Measurements from ENCODE around the gene TEX30. TPM values are rescaled to one million over a fixed set of nuclear protein-coding genes. Genes with fewer than 3 reads are reported as not detected.

Gene TEX30
- polyA plus RNA-seq, 1 donor (not counting 4 experiments of a cell fraction or from before 2014, with no cell fraction given) = 16.9 TPM

- dilution Hi-C loops (cut with MboI; ENCODE audit: extremely low pct_ligation_motif_present, low sequenced_read_pairs) = no loop called here
- no peak overlapping the region for H3K9ac ChIP-seq (ENCODE audit: control insufficient read depth, extremely low read depth, insufficient read depth, low read length)
- H4K20me1 ChIP-seq (ENCODE audit: control insufficient read depth, extremely low read depth, insufficient read depth, low read length) = no peaks in the 10 kb centered on the region
- no peaks in the 10 kb centered on the region for H3K79me2 ChIP-seq (ENCODE audit: control insufficient read depth, insufficient read depth, low read length)
- H3K27me3 ChIP-seq (ENCODE audit: control insufficient read depth, extremely low read depth, insufficient read depth, low read length) = no peaks in the 10 kb centered on the region
- no peak overlapping the region for H3K4me3 ChIP-seq (ENCODE audit: control insufficient read depth in 2 of 3, extremely low read depth in 1 of 3, insufficient read depth in 2 of 3, low read depth in 1 of 3, low read length in 3 of 3)
- H3K9me1 ChIP-seq (ENCODE audit: control insufficient read depth, extremely low read depth, insufficient read depth, low read length) = no peaks in the 10 kb centered on the region
- H3K27ac ChIP-seq (ENCODE audit: control insufficient read depth, insufficient read depth, low read length) = no peak overlapping the region
- no peak for TF ChIP-seq EZH2 (IDR thresholded peaks at IDR 0.05; ENCODE audit: low read length)
- TF ChIP-seq, protein P1, sequence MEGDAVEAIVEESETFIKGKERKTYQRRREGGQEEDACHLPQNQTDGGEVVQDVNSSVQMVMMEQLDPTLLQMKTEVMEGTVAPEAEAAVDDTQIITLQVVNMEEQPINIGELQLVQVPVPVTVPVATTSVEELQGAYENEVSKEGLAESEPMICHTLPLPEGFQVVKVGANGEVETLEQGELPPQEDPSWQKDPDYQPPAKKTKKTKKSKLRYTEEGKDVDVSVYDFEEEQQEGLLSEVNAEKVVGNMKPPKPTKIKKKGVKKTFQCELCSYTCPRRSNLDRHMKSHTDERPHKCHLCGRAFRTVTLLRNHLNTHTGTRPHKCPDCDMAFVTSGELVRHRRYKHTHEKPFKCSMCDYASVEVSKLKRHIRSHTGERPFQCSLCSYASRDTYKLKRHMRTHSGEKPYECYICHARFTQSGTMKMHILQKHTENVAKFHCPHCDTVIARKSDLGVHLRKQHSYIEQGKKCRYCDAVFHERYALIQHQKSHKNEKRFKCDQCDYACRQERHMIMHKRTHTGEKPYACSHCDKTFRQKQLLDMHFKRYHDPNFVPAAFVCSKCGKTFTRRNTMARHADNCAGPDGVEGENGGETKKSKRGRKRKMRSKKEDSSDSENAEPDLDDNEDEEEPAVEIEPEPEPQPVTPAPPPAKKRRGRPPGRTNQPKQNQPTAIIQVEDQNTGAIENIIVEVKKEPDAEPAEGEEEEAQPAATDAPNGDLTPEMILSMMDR (optimal IDR thresholded peaks at IDR 0.05 in 1 of 3, IDR thresholded peaks at IDR 0.05 in 1 of 3, conservative IDR thresholded peaks at IDR 0.05 in 1 of 3; ENCODE audit: extremely low read depth in 1 of 3, insufficient read depth in 2 of 3, low read length in 3 of 3) = no peak
- no peak overlapping the region for H3K4me2 ChIP-seq (ENCODE audit: control insufficient read depth, extremely low read depth, insufficient read depth, low read depth, low read length)
- H3K4me1 ChIP-seq (ENCODE audit: control insufficient read depth, extremely low read depth, insufficient read depth, low read length) = no peaks in the 10 kb centered on the region
- no peaks in the 10 kb centered on the region for H3K36me3 ChIP-seq (ENCODE audit: control insufficient read depth in 2 of 2, extremely low read depth in 1 of 2, insufficient read depth in 2 of 2, low read length in 2 of 2)
- no peaks in the 10 kb centered on the region for H3K9me3 ChIP-seq (ENCODE audit: control insufficient read depth, low read depth, low read length)
- FAIRE-seq = no peak
- no peak overlapping the region for H2AFZ ChIP-seq (ENCODE audit: control insufficient read depth, low read length)
- DNase-seq (ENCODE audit: low read depth, low spot score) = no peak
Measured at GRCh38 chr13:102751886-102752285, 21.7 kb downstream of the TEX30 start.

DNA sequence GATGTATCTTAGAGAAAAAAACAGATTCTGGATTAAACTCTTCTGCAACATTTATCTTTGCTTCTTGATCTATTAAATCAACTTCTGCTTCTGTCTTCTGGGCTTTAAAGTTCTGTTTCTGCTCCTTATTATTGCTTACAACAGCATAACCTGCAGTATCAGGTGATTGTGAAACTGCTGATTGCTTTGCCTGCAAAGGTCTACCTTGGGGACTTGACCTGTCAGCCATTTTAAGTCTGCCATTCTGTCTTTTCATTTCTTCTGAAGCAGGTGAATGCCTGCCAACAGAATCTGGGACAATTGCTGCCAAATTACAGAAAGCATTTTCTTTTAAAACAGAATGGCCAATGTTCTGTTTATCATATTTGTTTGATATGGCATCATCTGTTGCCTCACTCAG, 31.1 kb downstream of the TEX30 start:
- Histone ChIP-seq H3K27ac (ENCODE audit: control insufficient read depth, insufficient read depth, low read length) (no peak overlapping the region), H4K20me1 (ENCODE audit: control insufficient read depth, extremely low read depth, insufficient read depth, low read length) (no peaks in the 10 kb centered on the region), H3K4me2 (ENCODE audit: control insufficient read depth, extremely low read depth, insufficient read depth, low read depth, low read length) (no peak overlapping the region), H3K4me3 (ENCODE audit: control insufficient read depth in 2 of 3, extremely low read depth in 1 of 3, insufficient read depth in 2 of 3, low read depth in 1 of 3, low read length in 3 of 3) (no peak overlapping the region), H3K27me3 (ENCODE audit: control insufficient read depth, extremely low read depth, insufficient read depth, low read length) (peaks cover 7% of the 10 kb centered on the region), H3K9ac (ENCODE audit: control insufficient read depth, extremely low read depth, insufficient read depth, low read length) (no peak overlapping the region), H3K4me1 (ENCODE audit: control insufficient read depth, extremely low read depth, insufficient read depth, low read length) (no peaks in the 10 kb centered on the region), H3K9me3 (ENCODE audit: control insufficient read depth, low read depth, low read length) (no peaks in the 10 kb centered on the region), H3K9me1 (ENCODE audit: control insufficient read depth, extremely low read depth, insufficient read depth, low read length) (no peaks in the 10 kb centered on the region), H2AFZ (ENCODE audit: control insufficient read depth, low read length) (no peak overlapping the region), H3K79me2 (ENCODE audit: control insufficient read depth, insufficient read depth, low read length) (no peaks in the 10 kb centered on the region), H3K36me3 (ENCODE audit: control insufficient read depth in 2 of 2, extremely low read depth in 1 of 2, insufficient read depth in 2 of 2, low read length in 2 of 2) (no peaks in the 10 kb centered on the region)
- FAIRE-seq = no peak
- TF ChIP-seq, protein P1 (optimal IDR thresholded peaks at IDR 0.05 in 1 of 3, IDR thresholded peaks at IDR 0.05 in 1 of 3, conservative IDR thresholded peaks at IDR 0.05 in 1 of 3; ENCODE audit: extremely low read depth in 1 of 3, insufficient read depth in 2 of 3, low read length in 3 of 3) = no peak
- no peak for TF ChIP-seq EZH2 (IDR thresholded peaks at IDR 0.05; ENCODE audit: low read length)
- no peak for DNase-seq (ENCODE audit: low read depth, low spot score)
- dilution Hi-C loops (cut with MboI; ENCODE audit: extremely low pct_ligation_motif_present, low sequenced_read_pairs) = no loop called here

All from keratinocyte (primary cell).